EH (cell line): Measurements from ENCODE around the gene C2orf92.

ENCODE experiments used
- DNase-seq: peaks from one replicate; pipeline ENCODE4 v3.0.0-alpha.2; 2015; ENCODE audit warnings: low read depth

The C2orf92 gene

DNA sequence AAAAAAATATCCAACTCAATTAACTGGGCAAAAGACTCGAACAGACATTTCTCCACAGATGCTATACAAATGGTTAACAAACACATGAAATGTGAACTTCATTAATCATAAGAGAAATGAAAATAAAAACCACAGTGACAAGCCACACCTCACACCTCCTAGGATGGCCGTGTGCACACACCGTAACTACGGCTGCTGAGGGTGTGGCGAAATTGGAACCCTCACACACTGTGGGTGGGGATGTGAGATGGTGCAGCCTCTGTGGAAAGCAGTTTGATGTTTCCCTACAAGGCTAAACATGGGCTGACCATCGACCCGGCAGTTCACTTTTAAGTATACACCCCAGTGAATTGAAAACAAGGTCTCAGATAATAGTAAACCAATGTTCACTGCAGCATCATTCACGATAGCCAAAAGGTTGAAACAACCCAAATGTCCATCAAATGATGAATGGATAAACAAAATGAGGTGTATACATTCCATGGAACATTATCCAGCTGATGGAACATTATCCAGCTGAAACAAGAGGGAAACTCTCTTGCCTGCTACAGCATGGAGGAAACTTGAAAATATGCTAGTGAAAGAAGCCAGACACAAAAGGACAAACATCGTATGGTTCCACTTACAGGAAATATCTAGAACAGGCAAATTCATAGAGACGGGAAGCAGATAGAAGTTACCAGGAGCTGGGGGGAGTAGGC is 76.1 kb downstream of the C2orf92 start:
- DNase-seq = no peak

DNA sequence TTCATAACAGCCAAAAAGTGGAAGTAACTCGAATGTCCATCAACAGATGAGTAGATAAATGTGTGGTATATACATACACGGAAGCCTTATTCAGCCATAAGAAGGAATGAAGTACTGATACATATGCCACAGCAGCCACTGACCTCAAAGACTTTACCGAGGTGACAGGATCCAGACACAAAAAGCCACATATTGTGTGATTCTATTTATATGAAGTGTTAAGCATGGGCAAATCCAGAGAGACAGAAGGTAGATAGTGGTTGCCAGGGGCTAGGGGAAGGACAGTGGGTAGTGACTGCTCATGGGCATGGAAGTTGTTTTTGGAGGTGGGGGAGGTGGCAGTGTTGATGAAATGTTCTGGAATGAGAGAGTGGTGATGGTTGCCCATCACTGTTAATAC is 77.8 kb downstream of the C2orf92 start:
- DNase-seq = no peak

GRCh38 chr2:97747716-97748115 is 78.2 kb downstream of the C2orf92 start:
- DNase-seq = peak; percentile 47

- no peak for DNase-seq
Measured at GRCh38 chr2:97749581-97749980, 80.1 kb downstream of the C2orf92 start.

DNA sequence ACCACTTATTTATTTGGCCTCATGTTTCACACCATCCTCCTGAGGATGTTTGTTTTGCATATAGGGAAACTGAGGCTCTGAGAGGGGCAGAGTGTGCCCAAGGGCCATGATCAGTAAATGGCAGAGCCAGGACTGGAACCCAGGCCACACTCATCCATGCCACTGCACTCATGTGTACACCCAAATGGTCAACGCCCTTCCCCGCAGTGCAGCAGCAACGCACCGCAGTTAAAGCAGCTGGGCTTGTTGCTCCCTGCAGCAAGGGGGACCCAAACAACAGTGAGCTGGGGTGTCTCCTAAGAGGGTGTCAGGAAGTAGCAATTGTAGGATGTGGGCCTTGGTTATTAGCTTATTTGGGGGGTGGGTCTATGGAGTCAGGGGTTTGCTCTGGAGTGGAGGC is 80.5 kb downstream of the C2orf92 start:
- DNase-seq = no peak

DNA sequence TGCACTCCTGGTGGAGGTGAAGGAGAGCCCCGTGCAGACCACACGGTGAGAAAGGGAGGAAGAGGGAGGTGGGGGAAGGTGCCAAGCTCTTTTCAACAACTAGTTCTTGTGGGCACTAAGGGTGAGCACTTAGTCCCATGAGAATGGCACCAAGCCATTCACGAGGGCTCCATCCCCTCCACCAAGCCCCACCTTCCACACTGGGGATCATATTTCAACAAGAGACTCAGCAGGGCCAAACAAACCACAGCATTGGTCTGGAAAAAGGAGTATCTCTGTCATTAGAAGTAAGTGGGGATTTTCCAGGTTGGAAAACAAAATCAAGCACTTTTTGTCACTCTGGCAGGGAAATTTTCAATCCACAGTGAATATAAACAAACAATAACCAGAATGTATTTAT is 82.2 kb downstream of the C2orf92 start:
- DNase-seq = peak; percentile 28
